ENCODE data around the gene TKT.
"Not testable (repeated sequence)": the region's sequence is repeated elsewhere in the genome, so short reads cannot be mapped to it uniquely, and the experiment has no call there.

TKT gene

DNA sequence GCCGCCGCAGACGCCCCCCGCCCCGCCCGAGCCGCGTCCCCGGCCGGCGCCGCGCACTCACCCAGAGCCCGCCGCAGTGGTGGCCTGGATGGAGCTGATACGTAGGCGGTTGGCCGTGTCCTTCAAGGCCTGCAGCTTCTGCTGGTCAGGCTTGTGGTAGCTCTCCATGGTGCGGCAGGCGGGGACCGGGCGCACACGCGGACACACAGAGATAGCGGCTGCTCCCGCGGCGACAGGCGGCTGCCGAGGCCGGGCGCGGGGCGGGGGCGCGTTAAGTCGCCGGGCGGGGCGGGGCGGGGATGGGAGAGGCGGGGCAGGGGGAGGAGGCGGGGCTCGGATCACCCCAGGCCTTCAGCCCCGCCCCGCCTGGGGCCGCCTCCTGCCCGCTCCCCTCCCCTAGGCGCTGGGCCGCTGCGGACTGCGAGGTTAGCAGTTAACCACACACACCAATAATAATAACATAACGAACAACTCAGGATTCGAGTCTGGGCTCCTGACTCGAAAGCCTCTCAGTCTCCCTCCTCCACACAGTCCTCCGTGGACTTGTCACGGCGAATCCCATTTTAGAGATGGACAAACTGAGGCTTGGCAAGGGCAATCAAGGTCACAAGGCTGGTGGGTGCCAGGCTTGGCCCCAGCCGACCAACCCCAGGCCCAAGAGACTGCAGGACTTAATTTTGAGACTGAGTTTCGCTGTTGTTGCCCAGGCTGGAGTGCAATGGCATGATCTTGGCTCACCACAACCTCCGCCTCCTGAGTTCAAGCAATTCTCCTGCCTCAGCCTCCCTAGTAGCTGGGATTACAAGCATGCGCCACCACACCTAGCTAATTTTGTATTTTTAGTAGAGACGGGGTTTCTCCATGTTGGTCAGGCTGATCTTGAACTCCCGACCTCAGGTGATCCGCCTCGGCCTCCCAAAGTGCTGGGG lies at the start of gene TKT:
TKT (minus strand) TSS at position 248 of the 929 bp plus-strand sequence; CDS start at position 168, 80 bp downstream.
- peak; percentile 69 to 72 for DNase-seq

- DNase-seq: no peak
These were observed 48.1 kb upstream of the TKT start for GRCh38 chr3:53303957-53304356.

GRCh38 chr3:53303549-53303948 lies 47.7 kb upstream of the TKT start:
- DNase-seq: no peak

DNA sequence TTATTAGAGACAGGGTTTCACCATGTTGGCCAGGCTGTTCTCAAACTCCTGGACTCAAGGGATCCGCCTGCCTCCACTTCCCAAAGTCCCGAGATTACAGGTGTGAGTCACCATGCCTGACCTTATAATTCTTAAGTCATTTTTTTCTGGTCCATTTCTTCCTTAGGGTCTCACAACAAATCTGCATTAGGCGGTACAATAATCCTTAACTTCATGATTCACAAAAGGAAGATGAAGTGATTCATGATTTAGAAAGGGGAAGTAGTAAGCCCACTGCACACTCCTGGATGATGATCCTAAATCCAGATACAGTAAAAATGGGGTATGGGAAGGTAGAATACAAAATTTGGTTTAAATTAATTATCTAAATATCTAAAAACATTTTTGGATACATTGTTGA lies 45.0 kb upstream of the TKT start:
- no peak for DNase-seq

DNA sequence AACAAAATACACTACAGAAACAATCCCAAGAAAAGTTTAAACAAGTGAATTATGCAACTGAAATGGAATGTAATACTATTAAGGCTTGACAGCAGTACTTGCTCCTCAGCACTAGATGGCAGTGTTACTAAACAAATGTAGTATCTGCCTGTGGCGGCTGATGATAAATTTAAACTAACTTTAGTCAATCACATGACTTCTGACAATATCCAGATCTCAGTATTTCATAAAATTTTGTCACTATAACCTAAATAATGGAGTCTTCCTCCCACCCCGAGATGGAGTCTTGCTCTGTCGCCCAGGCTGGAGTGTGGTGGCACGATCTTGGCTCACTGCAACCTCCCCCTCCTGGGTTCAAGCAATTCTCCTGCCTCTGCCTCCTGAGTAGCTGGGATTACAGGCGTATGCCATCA lies 43.8 kb upstream of the TKT start:
- DNase-seq: not testable (repeated sequence)

DNA sequence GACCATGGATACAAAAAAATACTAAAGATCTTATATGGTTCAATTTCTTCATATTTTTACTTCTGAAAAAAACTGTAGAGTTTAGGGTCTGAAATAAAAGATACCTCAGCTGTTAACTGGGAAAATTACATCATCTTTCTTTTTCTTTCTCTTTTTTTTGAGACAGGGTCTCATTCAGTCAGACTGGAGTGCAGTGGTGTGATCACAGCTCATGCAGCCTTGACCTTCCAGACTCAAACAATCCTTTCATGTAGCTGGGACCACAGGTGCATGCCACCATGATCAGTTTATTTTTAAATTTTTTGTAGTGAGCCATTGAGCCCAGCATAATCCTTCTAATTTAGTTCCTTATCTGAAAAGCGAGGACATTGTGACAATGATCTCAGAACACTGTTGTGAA lies 39.6 kb upstream of the TKT start:
- DNase-seq: no peak

- no peak for DNase-seq
These were observed 38.0 kb upstream of the TKT start for GRCh38 chr3:53293867-53294266.

DNA sequence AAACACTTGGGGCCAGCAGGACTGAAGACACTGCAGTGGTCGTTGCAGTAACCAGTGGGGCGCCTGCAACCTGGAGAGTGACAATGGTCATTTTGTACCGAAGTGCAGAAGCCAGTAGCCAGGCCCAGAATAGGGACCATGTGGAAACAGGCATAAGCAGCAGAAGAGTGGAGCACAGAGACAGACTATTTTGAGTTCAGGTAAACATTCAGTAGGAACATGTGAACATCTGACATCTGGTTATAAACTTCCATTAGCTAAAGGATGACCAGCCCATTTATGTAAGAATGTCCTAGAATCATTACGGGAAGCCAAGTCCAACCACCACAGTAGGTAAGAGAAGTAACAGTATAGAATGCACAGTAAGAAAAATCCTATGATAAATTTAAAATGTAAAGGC lies 32.4 kb upstream of the TKT start:
- DNase-seq: no peak

DNA sequence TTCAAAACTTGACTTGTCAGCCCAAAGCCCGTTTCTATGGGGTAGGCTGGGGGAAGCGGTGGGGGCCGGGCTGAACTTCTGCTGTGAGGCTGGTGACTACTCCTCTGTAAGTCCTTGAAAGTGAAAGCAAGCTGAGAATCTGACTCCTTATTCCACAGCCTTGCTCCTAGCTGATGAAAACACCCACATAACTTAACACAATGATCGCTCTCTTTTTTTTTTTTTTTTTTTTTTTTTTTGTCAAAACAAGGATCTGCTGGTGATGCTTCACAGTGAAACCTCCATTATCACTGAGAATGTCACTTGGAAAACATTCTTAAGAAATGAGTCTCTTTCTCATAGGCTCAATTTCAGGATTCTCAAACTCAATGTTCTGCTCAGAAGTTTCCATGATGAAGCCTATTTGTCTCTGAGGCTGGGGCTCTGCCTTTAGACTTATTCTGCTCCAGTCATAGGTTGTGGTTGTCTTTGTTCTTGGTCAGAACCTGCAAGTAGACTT lies 31.4 kb upstream of the TKT start:
- DNase-seq: no peak

DNA sequence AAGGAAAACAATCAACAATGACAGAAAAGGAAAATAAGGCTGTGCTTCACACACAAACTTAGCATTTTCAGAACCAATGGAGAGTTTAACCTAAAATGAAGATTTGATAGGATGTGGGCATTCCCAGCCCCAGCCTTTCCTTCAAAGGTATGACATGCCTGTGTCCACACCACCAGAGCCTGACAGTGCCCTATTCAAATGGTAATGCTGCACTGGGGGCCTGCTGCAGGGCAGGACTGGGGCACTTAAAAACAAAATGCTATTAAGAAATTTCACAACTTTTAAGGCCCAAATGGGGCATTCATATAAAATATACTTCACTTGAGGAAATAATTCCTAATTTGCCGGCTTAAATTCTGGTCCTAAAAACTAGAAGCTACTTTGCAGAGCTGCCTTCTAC lies 30.9 kb upstream of the TKT start:
- DNase-seq: no peak

DNA sequence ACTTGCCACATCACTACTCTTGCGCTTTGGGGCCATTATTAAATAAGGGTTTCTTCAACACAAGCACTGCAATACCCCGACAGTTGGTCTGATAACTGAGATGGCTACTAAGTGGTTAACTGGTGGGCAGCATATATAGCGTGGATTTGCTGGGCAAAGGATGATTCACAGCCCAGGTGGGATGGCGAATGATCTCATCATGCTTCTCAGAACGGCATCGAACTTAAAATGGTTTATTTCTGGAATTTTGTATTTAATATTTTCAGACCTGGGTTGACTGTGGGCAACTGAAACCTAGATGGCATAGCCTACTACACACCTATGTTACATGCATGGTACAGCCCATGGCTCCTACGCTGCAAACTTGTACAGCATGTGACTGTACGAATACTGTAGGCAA lies 26.8 kb upstream of the TKT start:
- DNase-seq: no peak

- DNase-seq: no peak
These were observed 22.8 kb upstream of the TKT start for GRCh38 chr3:53278667-53279066.

GRCh38 chr3:53274938-53275605 lies 19.2 kb upstream of the TKT start:
- DNase-seq: no peak

DNA sequence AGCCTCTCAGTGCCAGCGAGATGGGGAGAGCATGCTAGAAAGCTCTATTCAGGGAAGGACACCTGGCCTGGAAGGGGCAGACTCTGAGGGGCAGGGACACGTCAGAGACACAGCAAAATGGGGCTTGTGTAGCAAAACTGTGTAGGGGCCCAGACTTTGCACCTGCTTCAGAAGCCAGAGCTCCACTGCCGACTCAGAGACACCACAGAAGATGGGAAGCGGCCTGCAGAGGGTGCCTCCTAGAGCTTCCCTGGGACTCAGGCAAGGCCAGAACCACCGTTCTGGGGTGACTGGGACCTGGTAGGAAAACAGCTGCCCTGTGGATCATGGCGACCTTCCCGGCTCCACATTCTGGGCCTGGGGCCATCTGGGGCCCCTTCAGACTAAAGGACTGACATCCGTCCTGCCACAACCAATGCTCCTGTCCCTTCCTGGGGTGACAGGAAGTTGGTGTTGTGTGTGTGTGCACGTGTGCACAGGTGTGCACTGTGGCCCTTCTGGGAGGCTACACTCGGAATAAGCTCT lies 17.4 kb upstream of the TKT start:
- DNase-seq: no peak

GRCh38 chr3:53269888-53270880 lies 14.4 kb upstream of the TKT start:
- no peak for DNase-seq

DNA sequence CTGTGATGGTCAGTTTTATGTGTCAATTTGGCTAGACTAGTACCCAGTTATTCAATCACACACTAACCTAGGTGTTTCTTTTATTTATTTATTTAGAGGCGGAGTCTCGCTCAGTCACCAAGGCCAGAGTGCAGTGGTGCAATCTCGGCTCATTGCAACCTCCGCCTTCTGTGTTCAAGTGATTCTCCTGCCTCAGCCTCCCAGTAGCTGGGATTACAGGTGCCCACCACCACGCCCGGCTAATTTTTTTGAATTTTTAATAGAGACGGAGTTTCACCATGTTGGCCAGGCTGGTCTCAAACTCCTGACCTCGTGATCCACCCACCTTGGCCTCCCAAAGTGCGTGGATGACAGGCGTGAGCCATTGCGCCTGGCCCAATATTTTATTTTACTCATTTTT lies 13.4 kb upstream of the TKT start:
- not testable (repeated sequence) for DNase-seq

GRCh38 chr3:53267766-53268165 lies 11.9 kb upstream of the TKT start:
- no peak for DNase-seq

GRCh38 chr3:53264718-53265117 lies 8.9 kb upstream of the TKT start:
- no peak for DNase-seq

DNA sequence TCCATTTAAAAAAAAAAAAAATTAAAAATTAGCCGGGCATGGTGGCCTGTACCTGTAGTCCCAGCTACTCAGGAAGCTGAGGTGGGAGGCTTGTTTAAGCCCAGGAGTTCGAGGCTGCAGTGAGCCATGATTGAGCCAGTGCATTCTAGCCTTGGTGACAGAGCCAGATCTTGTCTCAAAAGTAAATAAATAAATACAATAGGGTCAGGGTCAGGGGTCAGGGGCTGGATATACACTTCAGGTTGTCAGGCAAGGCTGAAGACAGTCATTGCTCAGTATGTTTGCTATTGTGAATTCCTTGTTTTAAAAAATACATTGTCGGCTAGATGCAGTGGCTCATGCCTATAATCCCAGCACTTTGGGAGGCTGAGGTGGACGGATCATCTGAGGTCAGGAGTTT lies 8.1 kb upstream of the TKT start:
- no peak for DNase-seq

DNA sequence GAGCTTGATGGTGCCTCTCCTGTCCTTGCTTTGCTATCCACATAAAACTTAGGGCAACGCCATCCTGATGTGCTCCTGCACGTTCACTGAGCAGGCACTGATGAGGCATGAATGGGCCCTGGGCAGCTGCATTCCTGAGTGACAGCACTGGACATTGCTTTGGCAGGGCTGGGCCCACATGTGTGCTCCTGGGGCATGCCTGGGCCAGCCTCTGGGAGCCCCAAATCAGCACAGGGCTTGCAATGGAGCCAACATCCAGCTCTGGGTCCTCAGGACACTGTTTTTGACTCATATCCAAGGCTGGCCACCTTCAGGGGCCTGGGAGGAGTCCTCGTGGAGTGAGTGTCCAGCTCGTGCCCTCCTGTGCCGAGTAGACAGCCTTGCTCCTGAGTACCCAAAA lies 5.9 kb upstream of the TKT start:
- DNase-seq: no peak

DNA sequence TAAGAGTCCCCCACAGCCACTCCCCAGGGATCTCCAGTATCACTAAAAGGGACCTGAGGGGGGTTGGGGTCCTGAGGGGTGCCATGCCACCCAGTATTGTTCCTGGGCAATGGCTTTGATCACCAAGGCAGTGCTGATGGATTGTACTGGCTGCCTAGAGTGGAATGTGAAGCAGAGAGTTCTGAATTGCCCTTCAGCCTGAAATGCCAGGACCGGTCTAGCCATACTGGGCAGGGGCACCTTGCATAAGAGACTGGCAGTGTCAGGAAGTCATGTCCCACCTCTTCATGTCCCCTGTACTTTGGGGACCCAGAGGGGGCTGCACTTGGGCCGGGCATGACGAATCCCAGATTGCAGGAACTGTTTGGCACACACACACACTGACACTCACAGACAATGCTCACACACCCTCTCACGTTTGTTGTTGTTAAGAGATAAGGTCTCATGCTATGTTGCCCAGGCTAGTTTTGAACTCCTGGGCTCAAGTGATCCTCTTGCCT lies 4.5 kb upstream of the TKT start:
- no peak for DNase-seq

Measured in activated CD4-positive, alpha-beta T cell treated with anti-CD3 and anti-CD28 coated beads, Interleukin-2, amount 50 U/mL, for 4 hours (primary cell).